Keratinocyte (primary cell): ENCODE measurements around the gene KMT2E.
"Not testable (repeated sequence)": the region's sequence is repeated elsewhere in the genome, so short reads cannot be mapped to it uniquely, and the experiment has no call there.

Experiments used
- CTCF ChIP-seq, 3 experiments: IDR thresholded peaks in 1 of 3; conservative IDR thresholded peaks in 1 of 3; optimal IDR thresholded peaks in 1 of 3; 2 replicates in 2 of 3; 3 replicates in 1 of 3; pipeline versions ENCODE3 to v1.5.1; 2011; ENCODE audit warnings: low read length in 3 of 3, mild to moderate bottlenecking in 3 of 3, moderate library complexity in 2 of 3, control low read depth in 1 of 3, inconsistent platforms in 1 of 3; ENCODE audit not compliant: insufficient read depth in 2 of 3; ENCODE audit errors: extremely low read depth in 1 of 3
- EZH2 ChIP-seq: IDR thresholded peaks from one replicate; pipeline ENCODE4 v1.6.1; 2012; ENCODE audit warnings: inconsistent platforms, mild to moderate bottlenecking, low read length, moderate library complexity

DNA sequence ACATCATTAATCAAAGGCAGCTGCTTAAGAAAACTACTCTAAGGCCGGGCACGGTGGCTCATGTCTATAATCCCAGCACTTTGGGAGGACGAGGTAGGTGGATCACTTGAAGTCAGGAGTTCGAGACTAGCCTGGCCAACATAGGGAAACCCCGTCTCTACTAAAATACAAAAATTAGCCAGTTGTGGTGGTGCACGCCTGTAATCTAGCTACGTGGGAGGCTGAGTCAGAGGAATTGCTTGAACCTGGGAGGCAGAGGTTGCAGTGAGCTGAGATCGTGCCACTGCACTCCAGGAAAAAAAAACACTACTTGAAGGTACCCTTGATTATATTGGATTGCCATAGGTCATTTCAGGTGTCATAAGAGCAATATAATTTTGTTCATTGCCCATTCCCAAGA is 14.9 kb downstream of the KMT2E start:
- not testable (repeated sequence) for TF ChIP-seq CTCF (optimal IDR thresholded peaks at IDR 0.05 in 1 of 3, IDR thresholded peaks at IDR 0.05 in 1 of 3, conservative IDR thresholded peaks at IDR 0.05 in 1 of 3; ENCODE audit: extremely low read depth in 1 of 3, insufficient read depth in 2 of 3, low read length in 3 of 3); EZH2
